GM23338 (cell line): ENCODE results near the gene CCDC191. TPM values are rescaled to one million over a fixed set of nuclear protein-coding genes. Genes with fewer than 3 reads are reported as not detected.

Source experiments
- ATAC-seq: fragments of 200-7000 bp; cut with Tn5 transposase; 3 replicates; pipeline ENCODE4 v1.9.1; 2020
- DNase-seq: peaks from one replicate; pipeline ENCODE4 v3.0.0-alpha.2; 2015; ENCODE audit warnings: low spot score
- H2AFZ ChIP-seq: fragments of 200-600 bp; sonication (generic); 2 replicates; pipeline ENCODE4 v1.8.0; 2016; ENCODE audit warnings: antibody characterized with exemption, mild to moderate bottlenecking, moderate library complexity
- H3F3A ChIP-seq: fragments of 200-600 bp; sonication (generic); replicated peaks from 2 replicates; pipeline ENCODE4 v1.8.0; 2017; ENCODE audit warnings: antibody characterized with exemption, mixed run types, low read depth
- H3K27ac ChIP-seq: fragments of 200-600 bp; sonication (generic); 2 replicates; pipeline ENCODE4 v1.6.1; 2016; ENCODE audit warnings: low read depth
- H3K27me3 ChIP-seq: fragments of 200-600 bp; sonication (generic); 2 replicates; pipeline ENCODE4 v1.8.0; 2016; ENCODE audit warnings: mild to moderate bottlenecking, mixed run types, moderate library complexity; ENCODE audit not compliant: insufficient read depth
- H3K36me3 ChIP-seq: fragments of 200-600 bp; sonication (generic); 2 replicates; pipeline ENCODE4 v1.8.0; 2016; ENCODE audit warnings: mild to moderate bottlenecking; ENCODE audit not compliant: insufficient read depth
- H3K4me1 ChIP-seq: fragments of 200-600 bp; sonication (generic); 2 replicates; pipeline ENCODE4 v1.8.0; 2016; ENCODE audit warnings: mild to moderate bottlenecking, moderate library complexity; ENCODE audit not compliant: insufficient read depth
- H3K4me2 ChIP-seq: fragments of 200-600 bp; sonication (generic); 2 replicates; pipeline ENCODE4 v1.7.1; 2017; ENCODE audit warnings: mixed run types
- H3K4me3 ChIP-seq: fragments of 200-600 bp; sonication (generic); 2 replicates; pipeline ENCODE4 v1.6.1; 2016; ENCODE audit warnings: mixed run types
- H3K79me2 ChIP-seq: fragments of 200-600 bp; sonication (generic); replicated peaks from 2 replicates; pipeline ENCODE4 v1.8.0; 2017; ENCODE audit warnings: mild to moderate bottlenecking; ENCODE audit not compliant: insufficient read depth
- H3K9me2 ChIP-seq: fragments of 200-600 bp; sonication (generic); 2 replicates; pipeline ENCODE4 v1.8.0; 2017; ENCODE audit not compliant: insufficient read depth
- H4K20me1 ChIP-seq: fragments of 200-600 bp; sonication (generic); replicated peaks from 2 replicates; pipeline ENCODE4 v1.8.0; 2017; ENCODE audit warnings: mild to moderate bottlenecking; ENCODE audit not compliant: insufficient read depth
- H3K27ac Mint-ChIP-seq: 2 replicates; pipeline ENCODE4 v1.8.0; 2020; ENCODE audit warnings: inconsistent platforms, mild to moderate bottlenecking, moderate library complexity, mixed read lengths
- H3K27me3 Mint-ChIP-seq: 3 replicates; pipeline ENCODE4 v1.8.0; 2022; ENCODE audit warnings: low read depth, mild to moderate bottlenecking, moderate library complexity, mixed read lengths, inconsistent platforms; ENCODE audit not compliant: insufficient read depth, poor library complexity
- H3K36me3 Mint-ChIP-seq: 3 replicates; pipeline ENCODE4 v1.8.0; 2021; ENCODE audit warnings: low read depth, mild to moderate bottlenecking, inconsistent platforms, moderate library complexity, mixed read lengths
- H3K4me1 Mint-ChIP-seq: 3 replicates; pipeline ENCODE4 v1.8.0; 2020; ENCODE audit warnings: mild to moderate bottlenecking, inconsistent platforms, mixed read lengths
- H3K4me3 Mint-ChIP-seq: 3 replicates; pipeline ENCODE4 v1.8.0; 2021; ENCODE audit warnings: moderate library complexity, mild to moderate bottlenecking, inconsistent platforms, mixed read lengths
- H3K9me3 Mint-ChIP-seq: 3 replicates; pipeline ENCODE4 v1.8.0; 2020; ENCODE audit warnings: moderate library complexity, mild to moderate bottlenecking, inconsistent platforms, mixed read lengths
- CTCF ChIP-seq, 2 experiments: fragments of 200-600 bp in 1 of 2; sonication (generic) in 1 of 2; conservative IDR thresholded peaks; 2 replicates each; pipeline versions ENCODE4 v1.5.1 to v1.6.1; 2016 to 2017; ENCODE audit warnings: antibody characterized with exemption in 2 of 2, low read depth in 2 of 2, mild to moderate bottlenecking in 2 of 2, moderate library complexity in 1 of 2
- EZH2phosphoT487 ChIP-seq: fragments of 200-600 bp; sonication (generic); IDR thresholded peaks from one replicate; pipeline ENCODE4 v1.8.1; 2018; ENCODE audit warnings: antibody characterized with exemption; ENCODE audit not compliant: unreplicated experiment
- POLR2AphosphoS5 ChIP-seq: IDR thresholded peaks from 2 replicates; pipeline ENCODE4 v1.6.1; 2016; ENCODE audit warnings: antibody characterized with exemption, low read depth
- ZNF114 ChIP-seq: fragments of 250-450 bp; sonication (Bioruptor Pico); IDR thresholded peaks from 2 replicates; pipeline ENCODE4 v1.5.0; 2020; ENCODE audit warnings: mild to moderate bottlenecking, moderate library complexity
- ZNF462 ChIP-seq: fragments of 250-450 bp; sonication (Bioruptor Pico); IDR thresholded peaks from 2 replicates; pipeline ENCODE4 v1.5.0; 2020; ENCODE audit warnings: mild to moderate bottlenecking, moderate library complexity
- polyA plus RNA-seq: library from polyadenylated mRNA; unstranded; fragments of >200 nt; fragmentation: Nextera tagmentation; extraction: Ambion mirVana; gene quantifications from 2 replicates; pipeline ENCODE4 v1.2.1, GENCODE V29; 2016
- total RNA-seq: library from RNA; depleted of rRNA; stranded (reverse); fragments of >200 nt; shearing (Covaris generic); gene quantifications from 2 replicates; pipeline ENCODE4 v1.2.3, GENCODE V29; 2014

CCDC191 gene
- total and polyA plus RNA-seq, 2 experiments from 2014 or later, result 2.0 to 2.9 TPM

GRCh38 chr3:114025451-114025850, 30.9 kb downstream of the CCDC191 start (continued):
- TF ChIP-seq ZNF462 (CRISPR knock-in tag), result no peak
- TF ChIP-seq ZNF114 (CRISPR knock-in tag), result no peak
- no peak for TF ChIP-seq CTCF (conservative IDR thresholded peaks at IDR 0.05; ENCODE audit: low read depth in 2 of 2)
- TF ChIP-seq EZH2phosphoT487, result no peak

GRCh38 chr3:114022145-114022802, 34.1 kb downstream of the CCDC191 start:
- H3K4me3 Mint-ChIP-seq, result no peak overlapping the region
- no peak overlapping the region for H3K4me3 ChIP-seq
- H3K79me2 ChIP-seq, result no peaks in the 10 kb centered on the region
- H3K4me1 Mint-ChIP-seq, result peaks cover 15% of the 10 kb centered on the region; the same call in 2 of the 3 replicates
- H3K36me3 Mint-ChIP-seq, result no peaks in the 10 kb centered on the region
- no peak overlapping the region for H2AFZ ChIP-seq
- H3K9me2 ChIP-seq, result no peaks in the 10 kb centered on the region
- H3K27ac Mint-ChIP-seq, result no peak overlapping the region
- no peaks in the 10 kb centered on the region for H3K4me1 ChIP-seq
- H4K20me1 ChIP-seq, result no peaks in the 10 kb centered on the region; the same call in 1 of the 2 replicates
- H3K27ac ChIP-seq, result no peak overlapping the region
- H3K9me3 Mint-ChIP-seq, result no peaks in the 10 kb centered on the region
- no peak for ATAC-seq
- H3K4me2 ChIP-seq, result no peak overlapping the region
- peaks cover 1% of the 10 kb centered on the region for H3K27me3 Mint-ChIP-seq
- no peaks in the 10 kb centered on the region for H3F3A ChIP-seq
- no peaks in the 10 kb centered on the region for H3K27me3 ChIP-seq
- no peak for DNase-seq
- H3K36me3 ChIP-seq, result no peaks in the 10 kb centered on the region
- no peak for TF ChIP-seq POLR2AphosphoS5
- TF ChIP-seq ZNF462 (CRISPR knock-in tag), result no peak
